ENCODE data around the gene CST9. TPM values are rescaled to one million over a fixed set of nuclear protein-coding genes. Genes with fewer than 3 reads are reported as not detected.
"Not testable (repeated sequence)": the region's sequence is repeated elsewhere in the genome, so short reads cannot be mapped to it uniquely, and the experiment has no call there.

CST9 gene
- total RNA-seq, 2 experiments from 2014 or later = not detected

DNA sequence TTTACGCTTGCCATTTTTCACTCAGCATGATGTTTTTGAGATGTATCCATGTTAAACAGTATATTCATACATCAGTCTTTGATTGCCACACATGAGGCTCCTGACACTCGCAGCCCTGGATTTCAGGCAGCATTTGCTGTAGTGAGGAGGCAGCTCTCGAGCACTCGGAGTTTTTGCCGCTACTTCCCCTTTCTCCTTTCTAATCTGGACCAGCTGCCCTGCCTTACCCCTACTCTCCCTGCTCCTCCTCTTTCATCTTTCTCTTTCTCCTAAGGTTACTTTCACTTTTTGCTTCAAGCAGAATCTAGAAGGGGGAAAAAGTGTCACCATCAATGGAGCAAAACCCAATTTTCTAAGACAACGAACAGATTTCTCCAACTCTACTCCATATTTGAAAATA, 37.9 kb upstream of the CST9 start:
- no peak overlapping the region for H3K27ac Mint-ChIP-seq
- ChIA-PET POLR2A (no interaction called here), CTCF (no interaction called here)
- H3K9me3 Mint-ChIP-seq = no peaks in the 10 kb centered on the region
- no peaks in the 10 kb centered on the region for H3K4me1 Mint-ChIP-seq
- DNase-seq = no peak
- no peaks in the 10 kb centered on the region for H3K36me3 Mint-ChIP-seq (ENCODE audit: low read depth)
- H3K27me3 Mint-ChIP-seq = peaks cover 6% of the 10 kb centered on the region
- no peak overlapping the region for H3K4me3 Mint-ChIP-seq

DNA sequence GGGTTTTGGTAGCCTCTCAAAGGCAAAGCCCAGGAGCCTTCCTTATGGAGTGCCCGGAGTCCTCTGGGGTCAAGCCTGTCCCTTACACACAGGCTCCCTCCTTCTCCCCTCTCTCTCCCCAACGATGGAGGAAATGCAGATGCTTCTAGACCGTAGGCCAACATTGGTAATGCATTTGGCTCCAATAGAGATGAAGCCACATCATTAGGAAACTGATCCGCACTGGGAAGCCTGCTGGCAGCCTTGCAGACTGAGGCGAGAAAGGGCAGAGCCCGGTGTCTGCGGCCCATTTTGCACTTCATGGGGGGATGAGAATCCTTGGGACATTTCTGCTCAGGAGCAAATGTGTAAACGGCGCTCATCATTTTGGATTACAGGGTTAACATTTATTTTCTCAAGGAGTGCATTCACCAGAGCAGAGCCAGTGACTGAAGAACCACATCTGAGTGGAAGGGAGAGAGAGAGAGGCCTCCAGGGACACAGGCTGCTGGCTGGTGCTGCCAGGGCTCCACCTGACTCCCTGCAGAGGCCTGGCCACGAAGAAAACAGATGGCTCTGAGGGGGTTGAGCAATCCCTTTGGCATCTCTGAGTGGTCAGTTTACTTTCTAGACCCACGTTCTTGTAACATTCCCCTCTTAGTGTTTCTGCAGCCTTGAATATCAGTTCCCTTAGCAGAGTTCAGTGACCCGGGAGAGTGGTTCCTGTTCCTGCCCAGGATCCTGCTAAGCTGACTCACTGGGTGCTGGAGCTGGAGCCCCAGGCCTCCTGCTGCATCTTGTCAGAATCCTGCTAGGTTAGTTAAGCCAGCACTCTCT, 36.4 kb upstream of the CST9 start:
- Mint-ChIP-seq H3K9me3 (no peaks in the 10 kb centered on the region), H3K27ac (no peak overlapping the region), H3K36me3 (ENCODE audit: low read depth) (no peaks in the 10 kb centered on the region), H3K4me3 (no peak overlapping the region), H3K4me1 (no peaks in the 10 kb centered on the region), H3K27me3 (peaks cover 8% of the 10 kb centered on the region)
- no peak for DNase-seq
- CTCF ChIA-PET = no interaction called here
- POLR2A ChIA-PET = no interaction called here

GRCh38 chr20:23640671-23641667, 35.3 kb upstream of the CST9 start:
- H3K4me3 Mint-ChIP-seq = no peak overlapping the region
- no peak overlapping the region for H3K27ac Mint-ChIP-seq
- POLR2A ChIA-PET = no interaction called here
- DNase-seq = no peak
- peaks cover 3% of the 10 kb centered on the region for H3K4me1 Mint-ChIP-seq
- H3K36me3 Mint-ChIP-seq (ENCODE audit: low read depth) = no peaks in the 10 kb centered on the region
- CTCF ChIA-PET = no interaction called here
- peaks cover 19% of the 10 kb centered on the region for H3K27me3 Mint-ChIP-seq
- H3K9me3 Mint-ChIP-seq = no peaks in the 10 kb centered on the region

- peaks cover 18% of the 10 kb centered on the region for H3K27me3 Mint-ChIP-seq
- no peaks in the 10 kb centered on the region for H3K36me3 Mint-ChIP-seq (ENCODE audit: low read depth)
- H3K4me1 Mint-ChIP-seq = peaks cover 3% of the 10 kb centered on the region
- H3K9me3 Mint-ChIP-seq = no peaks in the 10 kb centered on the region
- no peak overlapping the region for H3K4me3 Mint-ChIP-seq
- POLR2A ChIA-PET = no interaction called here
- DNase-seq = no peak
- CTCF ChIA-PET = no interaction called here
- H3K27ac Mint-ChIP-seq = no peak overlapping the region
These were observed 34.4 kb upstream of the CST9 start for GRCh38 chr20:23640018-23640601.

GRCh38 chr20:23639490-23639958, 33.8 kb upstream of the CST9 start:
- H3K4me3 Mint-ChIP-seq = no peak overlapping the region
- ChIA-PET CTCF (no interaction called here), POLR2A (no interaction called here)
- H3K27ac Mint-ChIP-seq = no peak overlapping the region
- DNase-seq = no peak
- no peaks in the 10 kb centered on the region for H3K9me3 Mint-ChIP-seq
- H3K27me3 Mint-ChIP-seq = peaks cover 22% of the 10 kb centered on the region
- no peaks in the 10 kb centered on the region for H3K36me3 Mint-ChIP-seq (ENCODE audit: low read depth)
- peaks cover 3% of the 10 kb centered on the region for H3K4me1 Mint-ChIP-seq

DNA sequence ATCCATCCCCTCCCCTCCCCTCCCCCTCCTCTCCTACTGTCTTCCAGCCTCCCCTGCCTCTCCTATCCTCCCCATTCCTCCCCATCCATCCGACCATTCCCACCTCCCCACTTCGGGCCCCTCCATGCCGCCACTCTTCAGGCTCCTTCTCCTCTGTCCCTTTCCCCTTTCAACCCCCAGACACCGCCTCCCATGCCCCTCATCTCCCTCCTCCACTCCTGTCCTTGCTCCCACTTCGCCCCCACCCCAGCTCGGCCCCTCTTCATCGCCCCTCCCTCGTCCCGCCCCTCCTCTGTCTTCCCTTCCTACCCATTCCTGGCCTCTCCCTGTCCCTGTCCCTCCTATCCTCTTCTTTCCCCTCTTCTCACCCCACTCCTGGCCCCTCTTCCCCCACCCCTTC, 32.6 kb upstream of the CST9 start:
- H3K4me1 Mint-ChIP-seq = peaks cover 3% of the 10 kb centered on the region
- H3K27me3 Mint-ChIP-seq = peaks cover 22% of the 10 kb centered on the region
- H3K4me3 Mint-ChIP-seq = no peak overlapping the region
- no peak for DNase-seq
- POLR2A ChIA-PET = no interaction called here
- no peaks in the 10 kb centered on the region for H3K9me3 Mint-ChIP-seq
- H3K36me3 Mint-ChIP-seq (ENCODE audit: low read depth) = no peaks in the 10 kb centered on the region
- H3K27ac Mint-ChIP-seq = no peak overlapping the region
- CTCF ChIA-PET = no interaction called here

DNA sequence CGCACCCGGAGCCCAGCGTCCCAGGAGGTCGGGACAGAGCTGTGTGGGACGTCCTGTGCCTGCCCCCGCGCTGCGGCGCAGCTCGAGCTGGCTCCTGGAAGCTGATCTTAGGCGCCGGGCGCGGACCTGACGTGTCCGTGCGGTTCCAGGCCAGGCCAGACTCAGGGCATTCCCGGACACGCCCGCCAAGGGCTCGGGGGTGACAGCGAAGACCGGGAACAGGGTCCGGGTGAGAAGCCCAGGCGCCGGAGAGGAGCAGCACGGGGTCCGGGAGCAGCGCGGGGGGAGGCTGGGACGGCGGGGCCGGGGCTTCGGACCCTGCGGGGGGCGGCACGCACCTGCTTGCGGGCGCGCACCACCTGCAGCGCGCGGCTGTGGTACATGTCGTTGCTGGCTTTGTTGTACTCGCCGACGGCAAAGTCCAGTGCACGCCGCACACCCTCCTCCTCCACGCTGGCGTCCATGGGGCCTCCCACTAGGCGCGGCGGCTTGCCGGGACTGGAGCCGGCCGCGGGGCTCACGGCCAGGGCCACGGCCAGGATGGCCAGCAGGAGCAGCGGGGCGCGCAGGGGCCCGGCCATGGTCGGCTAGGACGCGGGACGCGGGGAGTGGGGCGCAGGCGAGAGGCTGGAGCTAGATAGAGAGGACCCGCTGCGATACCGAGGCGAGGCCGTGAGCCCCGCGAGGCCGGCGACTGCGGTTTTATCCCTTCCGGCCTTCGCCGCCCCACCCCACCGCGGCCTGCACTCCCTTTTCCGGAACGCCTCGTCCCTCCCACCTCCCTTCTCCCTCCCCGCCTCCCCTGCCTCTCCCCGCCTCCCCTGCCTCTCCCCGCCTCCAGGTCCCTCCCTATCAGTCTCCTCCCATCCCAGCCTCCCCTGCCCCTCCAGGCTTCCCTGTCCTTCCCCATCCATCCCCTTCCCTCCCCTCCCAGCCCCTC, 31.8 kb upstream of the CST9 start, which contains the start of gene CST3:
TSS of gene CST3 (minus strand) at position 674 of the 940 bp plus-strand sequence. CDS start at position 581, 93 bp downstream.
- CTCF ChIA-PET = no interaction called here
- peaks cover 22% of the 10 kb centered on the region for H3K27me3 Mint-ChIP-seq

GRCh38 chr20:23636908-23637281, 31.2 kb upstream of the CST9 start:
- H3K27ac Mint-ChIP-seq = no peak overlapping the region
- CTCF ChIA-PET = no interaction called here
- H3K4me3 Mint-ChIP-seq = no peak overlapping the region
- no peak for DNase-seq
- no peaks in the 10 kb centered on the region for H3K9me3 Mint-ChIP-seq
- H3K36me3 Mint-ChIP-seq (ENCODE audit: low read depth) = no peaks in the 10 kb centered on the region
- H3K27me3 Mint-ChIP-seq = peaks cover 22% of the 10 kb centered on the region
- H3K4me1 Mint-ChIP-seq = peaks cover 3% of the 10 kb centered on the region
- POLR2A ChIA-PET = no interaction called here

More for the DNA sequence above, 31.8 kb upstream of the CST9 start, which contains the start of gene CST3:
- Mint-ChIP-seq H3K4me3 (no peak within 1 kb of the TSS), H3K36me3 (ENCODE audit: low read depth) (no peaks in the 10 kb centered on the region), H3K9me3 (no peaks in the 10 kb centered on the region), H3K27ac (no peak within 1 kb of the TSS), H3K4me1 (peaks cover 3% of the 10 kb centered on the region)
- POLR2A ChIA-PET = no interaction called here
- no peak for DNase-seq

- peaks cover 3% of the 10 kb centered on the region for H3K4me1 Mint-ChIP-seq
- H3K9me3 Mint-ChIP-seq = no peaks in the 10 kb centered on the region
- H3K36me3 Mint-ChIP-seq (ENCODE audit: low read depth) = no peaks in the 10 kb centered on the region
- no peak overlapping the region for H3K27ac Mint-ChIP-seq
- no peak for DNase-seq
- ChIA-PET CTCF (no interaction called here), POLR2A (no interaction called here)
- H3K27me3 Mint-ChIP-seq = peaks cover 22% of the 10 kb centered on the region
- H3K4me3 Mint-ChIP-seq = no peak overlapping the region
These were observed 30.6 kb upstream of the CST9 start for GRCh38 chr20:23636182-23636907.

GRCh38 chr20:23635768-23636090, 30.0 kb upstream of the CST9 start:
- CTCF ChIA-PET; H3K4me3 Mint-ChIP-seq; H3K9me3 Mint-ChIP-seq; H3K27ac Mint-ChIP-seq; H3K36me3 Mint-ChIP-seq (ENCODE audit: low read depth); DNase-seq; POLR2A ChIA-PET; H3K4me1 Mint-ChIP-seq: not testable (repeated sequence)
- H3K27me3 Mint-ChIP-seq = peaks cover 22% of the 10 kb centered on the region

GRCh38 chr20:23634985-23635767, 29.5 kb upstream of the CST9 start:
- Mint-ChIP-seq H3K36me3 (ENCODE audit: low read depth) (no peaks in the 10 kb centered on the region), H3K4me1 (peaks cover 3% of the 10 kb centered on the region), H3K27me3 (peaks cover 22% of the 10 kb centered on the region), H3K4me3 (no peak overlapping the region), H3K9me3 (no peaks in the 10 kb centered on the region), H3K27ac (no peak overlapping the region)
- POLR2A ChIA-PET = no interaction called here
- CTCF ChIA-PET = no interaction called here
- no peak for DNase-seq

All from activated CD4-positive, alpha-beta memory T cell treated with anti-CD3 and anti-CD28 coated beads, Interleukin-2, amount 10 ng/mL, durations not matched to agents 7 days and 5 days (primary cell).